Stomach (tissue), 9 donors: ENCODE data around the gene RO60. TPM values are rescaled to one million over a fixed set of nuclear protein-coding genes. Genes with fewer than 3 reads are reported as not detected.

Experiments
- DNase-seq, 2 donors: peaks; one replicate each; pipeline versions ENCODE4 v3.0.0 to v3.0.0-alpha.2; 2013 to 2019
- H3K27ac ChIP-seq, 5 donors: fragments of 200-600 bp in 4 of 5; sonication (generic) in 4 of 5; one replicate each; pipeline ENCODE4 v1.5.1; 2013 to 2019; ENCODE audit warnings: mild to moderate bottlenecking in 1 of 5, moderate library complexity in 1 of 5
- H3K27me3 ChIP-seq, 3 donors: fragments of 200-600 bp; sonication (generic); one replicate each; pipeline ENCODE4 v1.5.1; 2017 to 2019; ENCODE audit warnings: mixed run types in 1 of 3
- H3K36me3 ChIP-seq, 4 donors: fragments of 200-600 bp; sonication (generic); 1 replicate in 3 of 4; 2 replicates in 1 of 4; pipeline ENCODE4 v1.5.1; 2016 to 2019
- H3K4me1 ChIP-seq, 4 donors: fragments of 200-600 bp; sonication (generic); one replicate each; pipeline ENCODE4 v1.5.1; 2016 to 2019
- H3K4me3 ChIP-seq, 4 donors: fragments of 200-600 bp; sonication (generic) in 3 of 4; one replicate each; pipeline ENCODE4 v1.5.1; 2016 to 2019; ENCODE audit warnings: mild to moderate bottlenecking in 1 of 4
- H3K9me3 ChIP-seq, 4 donors: fragments of 200-600 bp; sonication (generic); one replicate each; pipeline ENCODE4 v1.5.1; 2016 to 2019
- CTCF ChIP-seq, 7 experiments: fragments of 450-650 bp in 4 of 7; fragments of 200-600 bp in 3 of 7; sonication (generic) in 3 of 7; IDR thresholded peaks; one replicate each; pipeline ENCODE4 v1.5.1; 2016 to 2019; ENCODE audit warnings: antibody characterized with exemption in 7 of 7, control low read depth in 2 of 7, mild to moderate bottlenecking in 1 of 7
- EP300 ChIP-seq: sonication (generic); formaldehyde crosslinking; IDR thresholded peaks from one replicate; pipeline ENCODE4 v1.6.1; 2017; ENCODE audit warnings: antibody characterized with exemption
- POLR2A ChIP-seq, 4 donors: fragments of 450-650 bp; IDR thresholded peaks; one replicate each; pipeline ENCODE4 v1.6.1; 2016; ENCODE audit warnings: antibody characterized with exemption in 4 of 4, control low read depth in 2 of 4, mild to moderate bottlenecking in 1 of 4, moderate library complexity in 1 of 4
- POLR2AphosphoS5 ChIP-seq, 3 donors: sonication (generic); formaldehyde crosslinking; IDR thresholded peaks; one replicate each; pipeline ENCODE4 v1.6.1; 2016; ENCODE audit warnings: antibody characterized with exemption in 3 of 3
- WGBS, 5 donors: extraction: QIAGEN DNeasy Blood & Tissue Kit in 3 of 5; methylation state at CpG; one replicate each; pipeline versions ENCODE4 v1.1.5 to v1.1.7; 2013 to 2018; 5-methylcytosine and 5-hydroxymethylcytosine counted together
- intact Hi-C: fragments of 100-400 bp; cut with DNase I; formaldehyde crosslinking; loops from one replicate; pipeline ENCODE4 v1.15.1; 2023; ENCODE audit warnings: low total_unique reads
- polyA plus RNA-seq, 3 donors: library from polyadenylated mRNA; stranded (reverse); fragments of 200-250 nt; gene quantifications; one replicate each; pipeline ENCODE4 v1.2.3, GENCODE V29; 2013
- total RNA-seq, 5 donors: library from RNA; depleted of rRNA; stranded (reverse); fragments of >200 nt; gene quantifications; one replicate each; pipeline versions ENCODE4 v1.1.0 to v1.2.3, GENCODE V29; 2014 to 2016
- donor health status: healthy with polysubstance abuse.
- donor health status: Bipolar disorder and iron deficiency.
- donor health status: healthy.

The RO60 gene
- total and polyA plus RNA-seq, 8 donors, result 2.6 to 155 (median 42.5) TPM

- Histone ChIP-seq H3K27me3 (no peaks in the 10 kb centered on the region), H3K4me1 (no peaks in the 10 kb centered on the region), H3K36me3 (peaks cover 16 to 68% (median 47%) of the 10 kb centered on the region in 4 donors), H3K9me3 (no peaks in the 10 kb centered on the region), H3K4me3 (no peak overlapping the region), H3K27ac (no peak overlapping the region)
- no peak for DNase-seq
- no peak for TF ChIP-seq POLR2AphosphoS5 (IDR thresholded peaks at IDR 0.05)
- no peak for TF ChIP-seq CTCF (IDR thresholded peaks at IDR 0.05)
- TF ChIP-seq EP300, result no peak
- TF ChIP-seq POLR2A (IDR thresholded peaks at IDR 0.05), result no peak
- 89 to 97% (median 89%) methylated on average over 3 of the region's 3 CpGs for WGBS, 5 donors
- intact Hi-C loops, result no loop called here
Observed at GRCh38 chr1:193086342-193086741, 26.9 kb downstream of the RO60 start.

- Histone ChIP-seq H3K36me3 (peaks cover 10 to 62% (median 40%) of the 10 kb centered on the region in 4 donors), H3K9me3 (no peaks in the 10 kb centered on the region), H3K4me3 (no peak overlapping the region), H3K27ac (no peak overlapping the region), H3K4me1 (no peaks in the 10 kb centered on the region), H3K27me3 (no peaks in the 10 kb centered on the region)
- TF ChIP-seq CTCF (IDR thresholded peaks at IDR 0.05) (no peak), POLR2A (IDR thresholded peaks at IDR 0.05) (no peak), EP300 (no peak), POLR2AphosphoS5 (IDR thresholded peaks at IDR 0.05) (no peak)
- intact Hi-C loops, result no loop called here
- 44 to 53% (median 52%) methylated on average over 3 of the region's 3 CpGs for WGBS, 5 donors
- no peak for DNase-seq
Observed at GRCh38 chr1:193087893-193088292, 28.5 kb downstream of the RO60 start.

GRCh38 chr1:193090865-193091264 lies 31.5 kb downstream of the RO60 start:
- TF ChIP-seq POLR2A (IDR thresholded peaks at IDR 0.05), result no peak
- TF ChIP-seq EP300, result no peak
- no peak for TF ChIP-seq POLR2AphosphoS5 (IDR thresholded peaks at IDR 0.05)
- no peak for TF ChIP-seq CTCF (IDR thresholded peaks at IDR 0.05)
- 66 to 79% (median 76%) methylated on average over 1 of the region's 1 CpG for WGBS, 5 donors
- Histone ChIP-seq H3K4me3 (no peak overlapping the region), H3K9me3 (no peaks in the 10 kb centered on the region), H3K27me3 (no peaks in the 10 kb centered on the region), H3K27ac (no peak overlapping the region), H3K36me3 (peaks cover 4 to 61% (median 45%) of the 10 kb centered on the region in 4 donors), H3K4me1 (no peaks in the 10 kb centered on the region)
- intact Hi-C loops, result no loop called here
- no peak for DNase-seq

GRCh38 chr1:193094112-193094511 lies 34.7 kb downstream of the RO60 start:
- DNase-seq, result no peak
- intact Hi-C loops, result no loop called here
- H3K27me3 ChIP-seq, result no peaks in the 10 kb centered on the region
- H3K4me1 ChIP-seq, result no peaks in the 10 kb centered on the region
- no peak overlapping the region for H3K4me3 ChIP-seq
- H3K27ac ChIP-seq, result no peak overlapping the region
- no peaks in the 10 kb centered on the region for H3K9me3 ChIP-seq
- TF ChIP-seq EP300 (no peak), POLR2AphosphoS5 (IDR thresholded peaks at IDR 0.05) (no peak), POLR2A (IDR thresholded peaks at IDR 0.05) (no peak), CTCF (IDR thresholded peaks at IDR 0.05) (no peak)
- peaks cover 18 to 79% (median 77%) of the 10 kb centered on the region in 4 donors for H3K36me3 ChIP-seq
- 93 to 98% (median 94%) methylated on average over 11 of the region's 11 CpGs for WGBS, 5 donors
